Measurements from ENCODE around the gene CACNA2D2. TPM values are rescaled to one million over a fixed set of nuclear protein-coding genes. Genes with fewer than 3 reads are reported as not detected.

The CACNA2D2 gene
- total RNA-seq, 2 donors from 2014 or later: 5.6 to 9.1 TPM

DNA sequence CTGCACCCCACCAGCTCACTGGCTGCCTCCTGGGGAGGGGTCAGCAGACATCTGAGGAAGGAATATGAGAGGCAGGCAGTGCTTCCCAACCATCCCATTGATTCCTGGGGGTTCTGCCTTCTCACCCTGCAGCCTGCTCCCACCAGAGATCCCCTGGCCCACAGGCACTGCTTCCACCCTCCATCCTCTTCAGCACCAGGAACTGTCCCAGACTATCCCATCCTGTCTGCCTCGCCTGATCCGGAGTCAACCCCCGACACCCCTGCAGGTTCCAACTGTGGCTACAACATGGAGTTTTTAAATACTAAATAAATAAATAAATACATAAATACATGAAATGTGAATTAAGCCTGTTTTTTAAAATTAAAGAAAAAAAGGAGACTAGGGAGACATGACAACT is 43.6 kb downstream of the CACNA2D2 start:
- H3K9me3 ChIP-seq: no peaks in the 10 kb centered on the region
- H3K27ac ChIP-seq: no peak overlapping the region
- TF ChIP-seq, protein P1, sequence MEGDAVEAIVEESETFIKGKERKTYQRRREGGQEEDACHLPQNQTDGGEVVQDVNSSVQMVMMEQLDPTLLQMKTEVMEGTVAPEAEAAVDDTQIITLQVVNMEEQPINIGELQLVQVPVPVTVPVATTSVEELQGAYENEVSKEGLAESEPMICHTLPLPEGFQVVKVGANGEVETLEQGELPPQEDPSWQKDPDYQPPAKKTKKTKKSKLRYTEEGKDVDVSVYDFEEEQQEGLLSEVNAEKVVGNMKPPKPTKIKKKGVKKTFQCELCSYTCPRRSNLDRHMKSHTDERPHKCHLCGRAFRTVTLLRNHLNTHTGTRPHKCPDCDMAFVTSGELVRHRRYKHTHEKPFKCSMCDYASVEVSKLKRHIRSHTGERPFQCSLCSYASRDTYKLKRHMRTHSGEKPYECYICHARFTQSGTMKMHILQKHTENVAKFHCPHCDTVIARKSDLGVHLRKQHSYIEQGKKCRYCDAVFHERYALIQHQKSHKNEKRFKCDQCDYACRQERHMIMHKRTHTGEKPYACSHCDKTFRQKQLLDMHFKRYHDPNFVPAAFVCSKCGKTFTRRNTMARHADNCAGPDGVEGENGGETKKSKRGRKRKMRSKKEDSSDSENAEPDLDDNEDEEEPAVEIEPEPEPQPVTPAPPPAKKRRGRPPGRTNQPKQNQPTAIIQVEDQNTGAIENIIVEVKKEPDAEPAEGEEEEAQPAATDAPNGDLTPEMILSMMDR (IDR thresholded peaks at IDR 0.05): no peak
- TF ChIP-seq POLR2A (IDR thresholded peaks at IDR 0.05) (no peak), POLR2AphosphoS5 (IDR thresholded peaks at IDR 0.05) (no peak)

GRCh38 chr3:50457988-50458387 is 45.4 kb downstream of the CACNA2D2 start:
- intact Hi-C loops (cut with DNase I): no loop called here
- H3K36me3 ChIP-seq: no peaks in the 10 kb centered on the region
- WGBS: 65% methylated on average over 7 of the region's 7 CpGs
- no peaks in the 10 kb centered on the region for H3K9me3 ChIP-seq
- DNase-seq (ENCODE audit: low spot score): no peak
- H3K27me3 ChIP-seq (replicated peaks; ENCODE audit: insufficient read depth): no peaks in the 10 kb centered on the region
- H3K4me1 ChIP-seq (replicated peaks): no peaks in the 10 kb centered on the region
- no peak overlapping the region for H3K4me3 ChIP-seq
- H3K27ac ChIP-seq: no peak overlapping the region
- no peak for TF ChIP-seq POLR2A (IDR thresholded peaks at IDR 0.05)
- TF ChIP-seq, protein P1 (IDR thresholded peaks at IDR 0.05): no peak
- TF ChIP-seq POLR2AphosphoS5 (IDR thresholded peaks at IDR 0.05): no peak

More for the DNA sequence above, 43.6 kb downstream of the CACNA2D2 start:
- no peaks in the 10 kb centered on the region for H3K27me3 ChIP-seq (replicated peaks; ENCODE audit: insufficient read depth)
- H3K36me3 ChIP-seq: no peaks in the 10 kb centered on the region
- H3K4me3 ChIP-seq: no peak overlapping the region
- no peaks in the 10 kb centered on the region for H3K4me1 ChIP-seq (replicated peaks)
- DNase-seq (ENCODE audit: low spot score): no peak
- 81% methylated on average over 3 of the region's 3 CpGs for WGBS
- intact Hi-C loops (cut with DNase I): no loop called here

DNA sequence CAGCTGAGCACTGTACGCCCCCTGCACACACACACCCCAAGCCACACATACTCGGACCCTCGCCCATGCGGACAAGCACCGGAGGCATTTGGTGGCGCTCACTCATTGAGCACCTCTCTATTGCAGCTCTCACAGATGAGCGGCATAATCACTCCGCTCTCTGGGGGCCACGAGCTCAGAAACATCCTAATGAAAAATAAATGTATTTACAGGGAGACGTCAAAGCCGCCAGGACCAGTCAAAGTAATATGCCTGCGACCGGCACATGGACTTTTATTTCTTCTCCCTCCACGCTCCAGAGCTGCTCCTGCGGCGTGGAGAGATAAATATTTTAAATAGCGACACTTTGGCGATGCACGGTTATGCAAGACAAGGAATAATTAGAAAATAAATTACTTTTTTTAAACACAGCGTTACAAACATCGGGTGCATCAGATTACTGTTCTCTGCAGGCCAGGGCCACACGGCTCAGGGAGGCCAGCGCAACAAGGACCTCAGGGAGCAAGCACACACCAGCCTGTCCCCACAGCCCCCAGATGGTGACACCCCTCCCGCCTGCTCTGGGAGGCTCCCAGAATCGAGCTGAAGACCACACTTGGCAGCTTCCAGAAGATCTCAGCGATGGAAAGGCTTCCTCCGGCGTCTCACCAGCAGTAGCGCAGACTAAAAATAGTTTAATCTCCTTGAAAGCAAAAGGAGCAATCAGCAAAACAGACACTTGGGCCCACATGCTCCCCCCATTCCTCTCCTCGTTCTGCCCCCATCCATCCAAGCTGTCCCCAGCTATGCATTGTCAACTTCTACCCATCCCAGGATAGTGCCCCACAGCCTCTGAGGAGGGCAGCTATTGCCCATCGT is 48.0 kb downstream of the CACNA2D2 start:
- Histone ChIP-seq H3K9me3 (no peaks in the 10 kb centered on the region), H3K4me3 (no peak overlapping the region), H3K36me3 (no peaks in the 10 kb centered on the region), H3K27ac (no peak overlapping the region), H3K4me1 (replicated peaks) (no peaks in the 10 kb centered on the region), H3K27me3 (replicated peaks; ENCODE audit: insufficient read depth) (no peaks in the 10 kb centered on the region)
- WGBS: 86% methylated on average over 31 of the region's 31 CpGs
- intact Hi-C loops (cut with DNase I): no loop called here
- no peak for TF ChIP-seq POLR2A (IDR thresholded peaks at IDR 0.05)
- no peak for DNase-seq (ENCODE audit: low spot score)

GRCh38 chr3:50454481-50455070 is 48.9 kb downstream of the CACNA2D2 start:
- H3K27ac ChIP-seq: no peak overlapping the region
- intact Hi-C loops (cut with DNase I): no loop called here
- no peak for DNase-seq (ENCODE audit: low spot score)
- no peaks in the 10 kb centered on the region for H3K27me3 ChIP-seq (replicated peaks; ENCODE audit: insufficient read depth)
- no peak overlapping the region for H3K4me3 ChIP-seq
- WGBS: 89% methylated on average over 10 of the region's 10 CpGs
- no peaks in the 10 kb centered on the region for H3K9me3 ChIP-seq
- peaks cover 3% of the 10 kb centered on the region for H3K4me1 ChIP-seq (replicated peaks)
- H3K36me3 ChIP-seq: no peaks in the 10 kb centered on the region
- TF ChIP-seq, protein P1 (IDR thresholded peaks at IDR 0.05): no peak

GRCh38 chr3:50453907-50454306 is 49.5 kb downstream of the CACNA2D2 start:
- Histone ChIP-seq H3K27ac (no peak overlapping the region), H3K4me3 (no peak overlapping the region), H3K4me1 (replicated peaks) (peaks cover 3% of the 10 kb centered on the region), H3K27me3 (replicated peaks; ENCODE audit: insufficient read depth) (no peaks in the 10 kb centered on the region), H3K9me3 (no peaks in the 10 kb centered on the region), H3K36me3 (no peaks in the 10 kb centered on the region)
- DNase-seq (ENCODE audit: low spot score): no peak
- WGBS: 87% methylated on average over 13 of the region's 13 CpGs
- intact Hi-C loops (cut with DNase I): no loop called here
- TF ChIP-seq POLR2A (IDR thresholded peaks at IDR 0.05): no peak
- TF ChIP-seq, protein P1 (IDR thresholded peaks at IDR 0.05): no peak
- no peak for TF ChIP-seq POLR2AphosphoS5 (IDR thresholded peaks at IDR 0.05)

Data from prostate gland (tissue), 2 donors.